Fibroblast of skin of left biceps (primary cell): Measurements from ENCODE around the gene IGFBP4.

Experiments
- DNase-seq, 2 experiments: peaks; one replicate each; pipeline ENCODE4 v3.0.0-alpha.2; 2013; ENCODE audit warnings: low read depth in 2 of 2

IGFBP4 gene

DNA sequence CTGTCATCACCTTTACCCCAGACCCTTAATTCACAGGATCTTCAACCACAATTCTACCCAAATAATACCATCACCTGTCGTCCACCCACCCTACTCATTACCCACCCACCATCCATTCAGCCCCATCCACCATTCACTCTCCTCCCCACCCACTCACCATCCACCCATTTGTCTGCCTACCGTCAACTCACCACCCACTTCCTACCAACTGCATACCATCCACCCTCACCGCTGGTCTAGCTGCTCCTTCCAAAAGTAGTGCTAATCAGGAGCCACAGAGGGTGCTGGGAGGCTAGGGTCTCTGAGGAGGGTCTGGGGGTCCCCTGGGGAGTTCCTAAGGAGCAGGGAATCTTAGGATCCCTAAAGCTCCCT, 12.0 kb upstream of the IGFBP4 start:
- no peak for DNase-seq

DNA sequence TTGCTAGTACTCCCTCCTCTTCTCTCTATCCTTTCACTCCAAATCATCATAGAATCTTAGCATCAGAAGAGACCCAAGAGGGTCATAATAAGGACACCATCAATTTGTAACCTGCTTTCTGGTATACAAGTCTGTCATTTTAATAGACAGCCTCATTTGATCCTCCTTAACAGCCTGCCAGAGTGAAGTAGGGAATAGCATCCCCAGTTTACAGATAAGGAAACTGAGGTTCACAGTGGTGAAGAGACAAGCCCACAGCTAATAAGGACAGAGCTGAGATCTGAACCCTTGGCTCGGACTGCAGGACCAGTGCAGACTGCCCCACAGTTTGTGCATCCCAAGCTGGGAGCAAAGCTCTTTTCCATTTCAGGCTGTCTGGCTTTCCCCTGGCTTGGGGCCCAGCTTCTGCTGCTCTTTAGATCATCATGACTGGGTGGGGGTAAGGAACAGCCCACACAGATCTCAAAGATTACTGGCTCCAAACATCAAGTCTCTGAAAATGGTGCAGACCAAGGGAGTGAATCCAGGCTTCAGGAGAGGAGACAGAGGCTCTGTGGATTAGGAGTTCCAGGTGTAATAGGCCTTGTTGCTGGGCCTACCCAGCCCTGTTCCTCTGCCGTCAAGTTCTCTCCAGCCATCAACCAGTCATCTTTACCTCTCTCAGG, 10.3 kb upstream of the IGFBP4 start:
- DNase-seq = no peak

DNA sequence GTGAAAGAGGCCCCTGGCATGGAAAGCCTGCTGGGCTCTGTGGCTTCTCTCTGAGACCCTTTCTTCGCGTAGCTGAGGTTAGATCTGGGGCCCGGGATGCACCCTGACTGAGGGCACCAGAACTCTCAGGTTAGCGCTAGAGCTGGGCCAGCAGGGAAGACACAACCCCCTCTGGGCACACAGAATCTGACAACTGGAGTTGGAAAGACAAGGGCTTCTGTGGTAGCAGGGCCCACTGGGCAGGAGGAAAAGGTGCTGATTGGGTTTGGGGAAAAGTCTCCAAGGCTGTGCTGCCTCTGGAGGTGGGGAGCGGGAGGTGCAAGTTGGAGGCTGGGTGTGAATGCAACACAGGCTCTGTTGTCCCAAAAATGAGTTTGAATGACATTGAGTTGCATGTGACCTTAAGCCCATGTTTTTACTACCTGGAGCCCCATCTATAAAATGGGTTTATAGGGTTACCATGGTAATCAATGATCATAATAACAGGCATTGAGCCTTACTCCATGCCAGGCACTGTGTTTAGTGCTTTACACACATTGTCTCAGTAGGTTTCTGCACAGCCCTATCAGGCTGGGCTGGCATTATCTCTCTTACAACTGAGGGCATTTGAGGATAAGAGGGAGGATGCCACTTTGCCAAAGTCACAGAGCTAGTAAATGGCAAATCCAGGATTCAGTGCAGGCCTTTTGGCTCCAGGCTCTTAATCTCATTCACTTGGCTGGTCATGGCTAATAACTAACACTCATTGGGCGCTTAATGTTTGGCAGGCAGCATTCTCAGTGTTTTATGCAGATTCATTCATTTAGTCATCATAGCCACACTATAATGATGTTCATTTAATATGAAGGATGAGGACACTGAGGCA, 9.5 kb upstream of the IGFBP4 start:
- DNase-seq = no peak

DNA sequence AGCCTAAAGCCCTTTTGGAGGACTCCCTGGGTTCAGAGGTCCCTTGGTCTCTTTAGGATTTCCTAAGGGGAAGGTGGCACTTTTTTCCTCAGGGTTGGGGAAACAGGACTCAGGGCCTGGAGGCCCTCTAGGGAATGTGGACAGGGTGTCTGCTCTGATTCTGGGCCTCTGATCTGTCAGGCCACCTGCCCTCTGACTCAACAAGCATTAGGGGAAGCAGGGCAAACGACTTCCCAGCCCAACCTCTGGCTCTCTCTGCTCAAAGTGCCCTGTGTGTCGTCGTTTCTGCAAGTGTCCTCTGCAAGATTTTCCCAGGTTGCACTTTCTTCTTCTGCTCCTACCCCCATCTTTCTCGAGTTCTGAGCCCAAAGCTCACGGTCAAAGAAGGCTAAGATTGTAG, 6.6 kb upstream of the IGFBP4 start:
- DNase-seq = no peak

DNA sequence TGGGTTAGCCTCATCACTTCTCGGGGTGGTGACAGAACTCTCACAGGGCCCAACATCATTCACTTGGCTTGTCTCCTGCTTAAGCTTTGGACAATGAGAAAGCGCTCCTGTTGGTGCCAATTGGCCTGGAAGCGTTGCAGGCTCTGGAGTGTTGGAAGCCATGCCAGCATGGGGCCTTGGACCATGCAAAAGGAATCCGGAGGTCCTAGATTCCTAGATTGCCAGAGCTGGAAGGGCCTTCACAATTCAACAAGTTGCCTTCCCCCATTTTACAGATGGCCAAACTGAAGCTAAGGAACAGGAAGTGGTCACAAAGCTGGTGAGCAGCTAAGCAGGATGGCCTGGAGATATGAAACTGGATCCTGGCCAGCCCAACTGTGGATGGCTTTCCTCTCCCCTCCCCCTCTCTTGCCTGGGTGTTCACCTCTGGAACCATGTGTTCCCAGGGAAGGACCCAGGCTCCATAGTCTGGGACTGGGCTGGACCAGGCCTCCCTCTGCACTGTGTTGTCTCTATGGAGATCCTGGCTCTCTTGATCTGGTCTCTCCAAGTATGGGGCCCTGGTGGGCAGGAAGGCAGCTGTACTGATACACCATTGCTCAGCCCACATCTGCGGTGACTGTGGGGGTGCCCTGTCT, 6.0 kb upstream of the IGFBP4 start:
- DNase-seq = no peak

DNA sequence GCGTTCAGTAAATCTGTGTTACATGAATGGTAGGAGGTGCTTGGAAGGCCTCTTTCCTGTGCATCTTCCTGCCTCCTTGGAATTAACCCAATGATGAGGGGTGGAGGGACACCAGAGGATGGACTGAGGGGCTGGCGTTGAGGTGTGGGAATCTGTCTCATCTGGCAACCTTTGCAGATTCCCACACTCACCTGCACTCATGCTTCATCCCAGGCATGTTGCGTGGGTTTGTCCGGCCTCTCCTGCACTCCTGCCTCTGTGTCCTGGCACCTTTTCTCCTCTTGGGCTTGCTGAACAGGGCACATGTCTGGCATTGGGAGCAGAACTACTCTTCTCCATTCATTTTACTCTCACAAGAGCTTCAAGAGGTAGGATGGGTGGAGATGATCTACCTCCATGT, 3.1 kb upstream of the IGFBP4 start:
- no peak for DNase-seq

DNA sequence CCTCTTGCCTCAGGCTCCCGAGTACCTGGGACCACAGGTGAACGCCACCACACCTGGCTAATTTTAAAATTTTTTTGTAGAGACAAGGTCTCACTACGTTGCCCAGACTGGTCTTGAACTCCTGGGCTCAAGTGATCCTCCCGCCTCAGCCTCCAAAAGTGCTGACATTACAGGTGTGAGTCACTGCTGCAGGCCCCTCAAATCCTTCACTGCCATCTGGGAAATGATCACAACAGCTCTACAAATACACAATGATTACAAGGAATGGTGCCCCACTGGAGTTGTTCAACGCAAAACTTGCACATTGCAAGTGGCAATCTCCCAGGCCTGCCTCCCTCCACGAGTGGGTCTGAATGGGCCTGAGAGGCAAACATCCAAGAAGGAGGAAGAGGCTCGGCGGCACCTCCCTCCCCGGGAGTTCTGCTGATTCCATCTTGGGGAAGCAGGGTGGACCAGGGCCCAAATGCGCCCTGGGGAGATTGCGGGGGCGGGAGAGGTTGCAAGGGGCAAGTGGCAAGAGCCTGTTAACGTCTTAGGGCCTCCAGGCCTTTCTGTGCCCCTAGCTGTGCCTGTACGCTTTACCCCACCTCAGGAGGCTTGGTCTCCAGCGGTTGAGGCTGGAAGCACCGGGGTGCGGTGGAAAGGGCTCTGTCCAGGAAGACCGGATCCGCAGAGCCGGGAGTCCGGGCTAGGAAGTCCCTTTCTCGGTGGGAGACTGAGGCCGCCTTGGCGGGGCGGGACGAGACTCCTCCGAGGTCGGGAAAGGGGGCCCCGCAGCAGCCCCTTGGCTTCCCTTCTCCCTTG, 656 bp upstream of the IGFBP4 start:
- DNase-seq = no peak

DNA sequence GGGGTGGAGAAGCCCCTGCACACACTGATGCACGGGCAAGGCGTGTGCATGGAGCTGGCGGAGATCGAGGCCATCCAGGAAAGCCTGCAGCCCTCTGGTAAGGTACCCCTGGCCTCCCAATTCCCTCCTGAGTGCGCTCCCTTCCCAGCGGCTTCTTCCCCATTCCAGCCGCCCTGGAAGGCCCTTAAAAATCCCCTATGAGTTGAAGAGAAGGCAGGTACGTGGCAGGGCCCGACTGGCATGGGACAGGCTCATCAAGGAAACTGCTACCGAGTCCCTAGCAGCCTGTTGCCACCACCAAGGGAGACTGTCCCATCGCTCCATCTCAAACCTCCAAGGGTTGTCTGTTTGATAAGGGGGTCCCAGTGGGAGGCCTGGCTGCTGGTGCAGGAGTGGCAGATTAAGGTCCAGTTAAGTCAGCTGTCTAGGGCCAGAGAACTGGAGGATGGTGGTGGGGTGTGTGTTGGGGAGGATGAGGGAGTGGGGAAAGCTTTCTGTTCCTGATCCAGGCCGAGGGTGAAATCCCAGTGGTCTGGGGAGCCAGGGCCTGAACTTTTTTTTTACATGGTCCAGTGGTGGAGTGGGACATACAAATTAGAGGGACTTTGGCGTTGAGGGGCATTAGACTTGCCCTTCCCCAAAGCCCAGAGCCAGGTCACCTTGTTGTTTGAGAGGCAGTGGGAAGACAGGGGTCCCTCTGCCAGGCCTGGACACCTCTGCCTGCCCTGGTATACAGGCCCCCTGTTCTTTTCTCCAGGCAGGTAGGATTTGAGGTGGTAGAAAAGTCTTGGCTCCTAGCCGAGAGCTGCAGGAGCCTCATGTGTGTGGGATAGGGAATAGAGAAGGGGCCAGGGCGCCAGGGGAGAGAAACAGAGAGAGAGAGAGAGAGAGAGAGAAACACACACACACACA, 994 bp downstream of the IGFBP4 start:
- no peak for DNase-seq

DNA sequence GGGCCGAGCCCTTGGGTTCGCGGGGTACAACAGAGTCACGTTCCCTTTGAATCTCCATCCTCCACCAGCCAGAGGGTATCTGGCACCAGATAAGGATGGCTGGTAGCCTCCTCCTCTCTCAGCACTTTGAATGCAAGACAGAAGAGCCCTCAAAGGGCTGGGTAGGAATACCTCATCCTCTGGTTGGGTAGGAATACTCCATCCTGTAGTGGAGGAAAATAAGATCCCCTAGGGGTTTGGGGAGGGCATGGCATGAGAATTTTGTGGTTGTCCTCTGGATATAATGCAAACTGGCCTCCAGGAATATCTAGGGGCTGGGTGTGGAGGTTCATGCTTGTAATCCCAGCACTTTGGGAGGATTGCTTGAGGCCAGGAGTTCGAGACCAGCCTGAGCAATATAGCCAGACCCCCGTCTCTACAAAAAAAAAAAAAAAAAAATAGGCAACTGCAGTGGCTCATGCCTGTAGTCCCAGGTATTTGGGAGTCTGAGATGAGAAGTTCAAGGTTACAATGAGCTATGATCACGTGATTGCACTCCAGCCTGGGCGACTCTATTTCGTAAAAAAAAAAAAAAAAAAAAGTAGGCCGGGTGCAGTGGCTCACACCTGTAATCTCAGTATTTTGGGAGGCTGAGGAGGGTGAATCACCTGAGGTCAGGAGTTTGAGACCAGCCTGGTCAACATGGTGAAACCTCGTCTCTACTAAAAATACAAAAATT, 2.7 kb downstream of the IGFBP4 start:
- DNase-seq = no peak

DNA sequence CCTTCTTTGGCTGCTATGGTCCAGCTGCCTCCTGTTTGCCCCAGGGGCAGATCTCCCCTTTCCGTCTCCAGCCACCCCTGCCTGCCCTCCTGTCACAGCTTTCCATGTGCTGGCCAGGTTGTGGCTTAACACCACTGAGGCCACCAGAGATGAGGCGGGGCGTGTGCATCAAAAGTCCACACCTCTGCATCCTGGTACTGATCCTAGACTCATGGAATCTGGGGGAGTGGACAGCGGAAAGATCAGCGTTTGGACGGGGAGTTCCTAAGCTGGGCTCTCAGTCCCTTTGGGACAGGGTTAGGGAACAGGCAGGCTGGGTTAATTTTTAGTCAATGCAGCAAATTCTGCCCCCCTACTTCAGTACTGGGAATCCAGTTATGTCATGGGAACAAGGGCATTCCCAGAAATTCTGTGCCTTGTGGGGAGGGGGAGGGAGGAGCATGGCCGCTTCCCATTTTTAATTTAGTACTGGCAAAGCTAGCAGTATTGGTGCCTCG, 3.9 kb downstream of the IGFBP4 start:
- no peak for DNase-seq

DNA sequence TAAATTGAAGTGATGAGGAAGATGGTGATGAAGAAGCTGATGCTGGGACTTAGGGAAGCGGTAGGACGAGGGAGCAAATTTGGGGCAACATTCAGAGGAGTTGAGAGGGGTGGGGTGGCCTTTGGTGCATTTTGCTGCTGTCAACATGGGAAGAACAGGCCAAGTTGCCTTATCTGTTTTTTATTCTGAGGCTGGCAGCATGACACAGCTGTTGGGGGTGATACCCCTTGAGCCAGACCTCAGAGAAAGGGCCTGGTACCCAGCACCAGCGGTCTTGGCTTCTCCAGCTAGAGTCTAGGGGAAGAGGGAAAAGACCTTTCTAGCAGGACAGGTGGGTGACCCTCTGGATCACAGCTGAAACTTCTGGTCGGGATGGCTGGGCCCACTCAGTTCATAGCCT, 4.6 kb downstream of the IGFBP4 start:
- DNase-seq = no peak

DNA sequence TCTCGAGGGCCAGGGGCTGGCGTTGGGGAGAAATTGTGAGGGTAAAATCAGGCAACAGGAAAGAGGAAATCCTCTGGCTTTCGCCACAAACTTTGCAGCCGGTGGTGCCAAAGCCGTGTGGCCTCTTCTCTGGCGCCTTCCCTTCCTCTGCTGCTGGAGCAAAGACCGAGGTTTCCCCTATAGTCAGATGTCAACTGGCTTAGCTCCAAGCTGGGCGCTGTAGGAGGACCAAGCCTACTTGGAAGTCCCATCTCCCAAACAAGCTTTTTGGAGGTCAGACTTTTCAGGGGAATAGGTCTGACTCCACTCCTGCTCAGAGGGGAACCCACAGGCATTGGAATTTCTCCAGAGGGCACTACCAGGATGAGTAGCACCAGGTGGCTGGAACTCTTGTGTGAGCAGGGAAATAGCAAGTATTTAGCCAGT, 5.0 kb downstream of the IGFBP4 start:
- DNase-seq = no peak

DNA sequence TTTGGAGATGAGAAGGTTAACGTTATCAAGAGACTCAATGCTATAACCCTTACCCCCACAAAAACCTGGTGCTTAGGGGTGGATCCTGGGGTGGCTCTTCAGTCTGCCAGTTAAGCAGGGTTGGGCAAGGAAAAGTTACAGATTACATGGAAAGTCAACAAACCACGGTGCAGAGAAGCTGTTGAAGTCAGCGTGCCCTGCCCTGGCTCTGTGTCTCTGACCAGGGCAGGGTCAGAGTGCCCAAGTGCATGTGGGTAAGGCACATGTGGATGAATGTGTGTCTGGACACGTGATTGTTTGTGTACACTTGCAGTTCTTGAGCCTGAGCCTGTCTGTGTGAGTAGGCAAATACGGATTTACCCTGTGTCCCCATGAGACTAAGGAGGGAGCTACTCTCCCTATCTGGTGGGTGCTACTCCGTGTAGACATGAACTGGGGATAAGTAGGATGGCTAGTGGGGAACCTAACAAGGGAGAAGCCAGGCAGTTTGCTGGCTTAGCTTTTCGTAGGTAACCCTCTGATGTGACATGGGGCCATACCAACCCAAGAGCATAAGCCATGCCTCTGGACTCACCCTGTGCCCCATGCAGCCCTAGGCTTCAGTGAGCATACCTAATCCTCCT, 5.5 kb downstream of the IGFBP4 start:
- DNase-seq = no peak

DNA sequence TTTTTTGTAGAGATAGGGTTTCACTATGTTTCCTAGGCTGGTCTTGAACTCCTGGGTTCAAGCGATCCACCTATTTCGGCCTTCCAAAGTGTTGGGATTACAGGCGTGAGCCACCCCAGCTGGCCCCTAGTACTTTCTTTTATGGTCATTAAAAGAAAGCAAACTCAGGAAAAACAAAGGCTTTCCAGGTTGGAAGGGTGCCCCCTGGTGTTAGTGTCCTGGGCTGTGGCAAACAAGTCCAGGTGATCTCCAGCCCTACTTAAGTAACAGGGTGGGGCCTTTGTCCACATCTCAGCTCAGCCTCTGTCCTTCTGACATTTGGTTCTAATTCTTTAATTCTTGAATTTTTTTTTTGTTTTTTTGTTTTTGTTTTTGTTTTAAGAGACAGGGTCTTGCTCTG, 6.9 kb downstream of the IGFBP4 start:
- DNase-seq = no peak

DNA sequence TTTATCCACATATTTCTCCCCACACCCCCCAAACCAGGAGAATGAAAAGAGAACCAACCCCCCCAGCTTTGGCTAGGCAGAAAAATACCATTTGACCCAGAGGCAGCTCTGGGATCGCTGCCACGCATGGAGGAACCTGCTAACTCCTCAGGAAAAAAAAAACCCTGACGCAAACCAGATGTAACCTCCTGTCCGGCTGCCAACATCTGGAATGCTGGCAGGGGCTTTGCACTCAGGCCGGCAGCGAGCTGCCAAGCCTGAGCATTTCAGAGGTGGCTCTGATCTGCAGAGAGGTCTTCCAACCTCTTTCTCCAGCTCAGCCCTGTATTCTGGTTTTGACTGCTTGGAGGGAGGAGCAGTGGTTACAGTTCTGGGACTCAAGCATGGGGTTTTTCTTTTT, 8.2 kb downstream of the IGFBP4 start:
- DNase-seq = peak; percentile 88 to 90

DNA sequence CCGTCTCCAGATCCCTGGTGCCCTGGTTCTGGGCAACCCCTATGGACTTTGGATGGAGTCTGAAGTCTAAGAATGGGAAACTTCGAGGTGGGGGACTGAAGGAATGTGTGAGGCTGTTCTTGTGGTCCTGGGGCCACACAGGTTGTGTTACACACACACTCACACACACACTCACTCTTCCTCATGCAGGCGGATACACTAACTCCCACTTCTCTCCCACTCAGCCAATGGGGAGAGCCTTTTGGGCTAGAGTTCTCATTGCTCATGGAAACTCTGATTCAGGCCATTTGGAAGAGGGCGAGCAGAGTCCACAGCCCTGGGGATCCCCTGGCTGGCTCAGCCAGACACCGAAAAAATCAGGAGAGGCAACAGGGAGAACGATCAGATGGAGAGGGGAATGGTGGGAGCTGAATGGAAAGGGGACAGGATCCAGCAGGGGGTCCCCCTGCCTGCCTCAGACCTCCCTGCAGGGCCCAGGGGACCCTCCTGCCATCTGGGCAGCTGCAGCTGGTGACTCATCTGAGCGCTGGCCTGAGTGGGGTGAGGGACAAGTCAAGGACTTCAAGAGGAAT, 9.1 kb downstream of the IGFBP4 start:
- peak; percentile 73 to 75 for DNase-seq

DNA sequence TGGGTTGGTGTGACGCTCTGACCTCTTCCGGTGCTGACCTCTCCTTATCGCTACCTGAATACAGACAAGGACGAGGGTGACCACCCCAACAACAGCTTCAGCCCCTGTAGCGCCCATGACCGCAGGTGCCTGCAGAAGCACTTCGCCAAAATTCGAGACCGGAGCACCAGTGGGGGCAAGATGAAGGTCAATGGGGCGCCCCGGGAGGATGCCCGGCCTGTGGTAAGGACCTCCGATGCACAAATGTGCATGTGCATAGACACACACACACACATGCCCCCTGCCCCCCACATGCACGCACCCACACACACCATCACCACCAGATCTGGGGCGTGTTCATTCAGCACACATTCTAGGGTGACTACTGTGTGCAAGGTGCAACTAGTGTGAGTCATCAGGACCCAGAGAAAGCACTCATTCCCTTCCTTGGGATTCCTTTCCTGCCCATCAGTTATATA, 9.7 kb downstream of the IGFBP4 start:
- DNase-seq = no peak

DNA sequence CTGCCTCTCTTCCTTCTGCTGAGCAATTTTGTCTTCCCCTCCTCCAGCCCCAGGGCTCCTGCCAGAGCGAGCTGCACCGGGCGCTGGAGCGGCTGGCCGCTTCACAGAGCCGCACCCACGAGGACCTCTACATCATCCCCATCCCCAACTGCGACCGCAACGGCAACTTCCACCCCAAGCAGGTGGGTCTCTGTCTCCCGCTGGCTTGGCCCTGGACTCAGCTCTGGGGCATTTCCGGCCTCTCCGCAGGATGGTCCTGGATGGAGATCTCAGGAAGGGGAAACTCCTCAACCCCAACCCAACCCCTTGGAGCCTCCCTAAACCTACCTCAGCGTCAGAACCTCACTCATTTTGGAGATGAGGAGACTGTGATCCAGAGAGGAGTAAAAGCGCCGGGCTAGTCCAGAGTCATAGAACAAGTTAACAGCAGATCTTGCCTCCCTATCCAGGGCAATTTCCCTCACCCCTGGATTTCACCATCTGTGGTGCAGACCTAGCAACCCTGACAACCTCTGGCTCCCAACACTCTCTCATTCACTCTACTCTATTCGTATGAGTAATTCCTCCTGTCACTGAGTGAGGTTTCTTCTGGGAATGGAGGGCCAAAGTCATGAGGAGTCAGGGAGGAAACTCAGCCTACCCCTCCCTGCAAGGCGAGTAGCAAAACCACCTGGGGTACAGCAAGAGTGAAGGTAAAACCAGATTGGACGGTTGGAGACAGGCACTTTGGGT, 10.8 kb downstream of the IGFBP4 start:
- DNase-seq = no peak

DNA sequence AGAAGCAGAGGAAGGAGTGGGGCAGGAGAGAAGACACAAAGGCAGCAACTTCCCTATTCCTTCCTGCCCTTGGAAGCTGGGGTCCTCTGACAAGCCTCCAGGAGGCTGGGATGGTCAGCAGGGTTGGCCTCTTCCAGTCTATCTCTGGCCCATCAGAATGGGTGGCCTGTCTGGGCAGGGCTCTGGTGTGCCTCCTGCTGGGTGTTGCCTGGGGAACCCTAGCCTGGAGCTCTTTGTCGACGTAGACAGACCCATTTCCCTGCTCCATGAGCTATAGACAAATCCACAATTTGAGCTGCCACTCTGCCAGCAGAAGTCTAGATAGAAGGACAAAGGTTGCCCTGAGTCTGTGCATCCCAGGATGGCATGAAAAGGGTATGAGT, 11.4 kb downstream of the IGFBP4 start:
- no peak for DNase-seq
